HepG2 (cell line): Measurements from ENCODE around the gene FBXW5. TPM values are rescaled to one million over a fixed set of nuclear protein-coding genes. Genes with fewer than 3 reads are reported as not detected.

Source experiments
- AGO2 ChIP-seq: fragments of 200-400 bp; formaldehyde crosslinking; optimal IDR thresholded peaks from 2 replicates; pipeline ENCODE3; 2017; ENCODE audit warnings: mild to moderate bottlenecking, low read depth, low read length, moderate library complexity
- FLYWCH1 ChIP-seq: sonication (generic); formaldehyde crosslinking; IDR thresholded peaks from 2 replicates; pipeline ENCODE4 v1.8.1; 2023; ENCODE audit warnings: mild to moderate bottlenecking, missing genetic modification reagents
- FOXK2 ChIP-seq: fragments of 450-650 bp; IDR thresholded peaks from 2 replicates; pipeline ENCODE4 v1.6.1; 2016
- KMT2B ChIP-seq: IDR thresholded peaks from 2 replicates; pipeline ENCODE4 v1.6.1; 2016; ENCODE audit warnings: missing genetic modification reagents, missing compliant biosample characterization
- MZF1 ChIP-seq: sonication (generic); formaldehyde crosslinking; IDR thresholded peaks from 2 replicates; pipeline ENCODE4 v1.8.1; 2023; ENCODE audit warnings: mild to moderate bottlenecking, missing genetic modification reagents, borderline replicate concordance
- POLR2AphosphoS5 ChIP-seq: IDR thresholded peaks from 2 replicates; pipeline ENCODE4 v1.6.1; 2012; ENCODE audit warnings: low read depth, low read length
- RAD21 ChIP-seq: fragments of 450-650 bp; formaldehyde crosslinking; IDR thresholded peaks from 2 replicates; pipeline ENCODE4 v1.5.0; 2020; ENCODE audit warnings: mild to moderate bottlenecking
- TBL1XR1 ChIP-seq: fragments of 150-350 bp; IDR thresholded peaks from 2 replicates; pipeline ENCODE4 v1.6.1; 2014; ENCODE audit warnings: borderline replicate concordance, low read length; ENCODE audit not compliant: partially characterized antibody
- TMF1 ChIP-seq: sonication (generic); formaldehyde crosslinking; IDR thresholded peaks from 2 replicates; pipeline ENCODE4 v1.8.1; 2022; ENCODE audit warnings: low read depth, missing genetic modification reagents
- WIZ ChIP-seq: sonication (generic); formaldehyde crosslinking; IDR thresholded peaks from 2 replicates; pipeline ENCODE4 v1.5.1; 2020; ENCODE audit warnings: mild to moderate bottlenecking, missing genetic modification reagents
- YEATS4 ChIP-seq: sonication (generic); formaldehyde crosslinking; IDR thresholded peaks from 2 replicates; pipeline ENCODE4 v1.4.0; 2020; ENCODE audit warnings: missing genetic modification reagents, borderline replicate concordance
- ZFY ChIP-seq: sonication (generic); formaldehyde crosslinking; IDR thresholded peaks from 2 replicates; pipeline ENCODE4 v1.4.0; 2020; ENCODE audit warnings: missing genetic modification reagents
- ZNF138 ChIP-seq: sonication (generic); formaldehyde crosslinking; IDR thresholded peaks from 2 replicates; pipeline ENCODE4 v1.5.0; 2020; ENCODE audit warnings: mild to moderate bottlenecking, low read depth, missing genetic modification reagents
- ZNF34 ChIP-seq: sonication (generic); formaldehyde crosslinking; IDR thresholded peaks from 2 replicates; pipeline ENCODE4 v1.4.0; 2020; ENCODE audit warnings: mild to moderate bottlenecking, missing genetic modification reagents, borderline replicate concordance
- ZNF672 ChIP-seq: sonication (generic); formaldehyde crosslinking; IDR thresholded peaks from 2 replicates; pipeline ENCODE4 v1.8.1; 2022; ENCODE audit warnings: missing genetic modification reagents
- ZNF75D ChIP-seq: sonication (generic); formaldehyde crosslinking; IDR thresholded peaks from 2 replicates; pipeline ENCODE4 v1.8.1; 2023; ENCODE audit warnings: missing genetic modification reagents, mild to moderate bottlenecking, borderline replicate concordance
- ZNF766 ChIP-seq: sonication (generic); formaldehyde crosslinking; IDR thresholded peaks from 2 replicates; pipeline ENCODE4 v1.5.0; 2020; ENCODE audit warnings: missing genetic modification reagents, borderline replicate concordance
- ZNF776 ChIP-seq: sonication (generic); formaldehyde crosslinking; IDR thresholded peaks from 2 replicates; pipeline ENCODE4 v1.4.0; 2020; ENCODE audit warnings: mild to moderate bottlenecking, missing genetic modification reagents
- ZNF780A ChIP-seq: sonication (generic); formaldehyde crosslinking; IDR thresholded peaks from 2 replicates; pipeline ENCODE4 v1.8.0; 2022; ENCODE audit warnings: mild to moderate bottlenecking, missing genetic modification reagents, moderate library complexity
- ZNF790 ChIP-seq: sonication (generic); formaldehyde crosslinking; IDR thresholded peaks from 2 replicates; pipeline ENCODE4 v1.8.0; 2022; ENCODE audit warnings: missing genetic modification reagents, mild to moderate bottlenecking, borderline replicate concordance
- polyA plus RNA-seq, 8 experiments: library from polyadenylated mRNA; depleted of rRNA in 3 of 8; stranded (reverse) in 7 of 8; unstranded in 1 of 8; fragments of >200 nt; fragmentation: Illumina TruSeq in 4 of 8; extraction: Trizol in 4 of 8; gene quantifications; 2 replicates each; pipeline versions ENCODE4 v1.2.1 to v1.2.3, GENCODE V29; 2011 to 2016; ENCODE audit warnings: low read depth in 4 of 8, missing spikeins in 1 of 8, mixed read lengths in 1 of 8; ENCODE audit not compliant: insufficient read depth in 1 of 8
- total RNA-seq, 5 experiments: library from RNA; depleted of rRNA; stranded (reverse); fragments of >200 nt; fragmentation: Illumina TruSeq; extraction: Trizol; gene quantifications; 2 replicates each; pipeline ENCODE4 v1.2.3, GENCODE V29; 2016; ENCODE audit warnings: low read depth in 1 of 5
- TF ChIP-seq, protein P1 (sequence below): sonication (generic); formaldehyde crosslinking; conservative IDR thresholded peaks from 2 replicates; pipeline ENCODE4 v1.8.1; 2023; ENCODE audit warnings: missing genetic modification reagents
- TF ChIP-seq, protein P2 (sequence below): sonication (generic); formaldehyde crosslinking; IDR thresholded peaks from 2 replicates; pipeline ENCODE4 v1.5.0; 2020; ENCODE audit warnings: missing genetic modification reagents
- TF ChIP-seq, protein P3 (sequence below): sonication (generic); formaldehyde crosslinking; IDR thresholded peaks from 2 replicates; pipeline ENCODE4 v1.5.1; 2020; ENCODE audit warnings: mild to moderate bottlenecking, missing genetic modification reagents, moderate library complexity
- TF ChIP-seq, protein P4 (sequence below): sonication (generic); formaldehyde crosslinking; conservative IDR thresholded peaks from 2 replicates; pipeline ENCODE4 v1.4.0; 2020; ENCODE audit warnings: mild to moderate bottlenecking, missing genetic modification reagents, moderate library complexity

Gene FBXW5
- total and polyA plus RNA-seq, 2 of the 13 experiments (the other 11 are each of a cell fraction or from before 2014, with no cell fraction given), result 52.0 to 60.4 TPM

DNA sequence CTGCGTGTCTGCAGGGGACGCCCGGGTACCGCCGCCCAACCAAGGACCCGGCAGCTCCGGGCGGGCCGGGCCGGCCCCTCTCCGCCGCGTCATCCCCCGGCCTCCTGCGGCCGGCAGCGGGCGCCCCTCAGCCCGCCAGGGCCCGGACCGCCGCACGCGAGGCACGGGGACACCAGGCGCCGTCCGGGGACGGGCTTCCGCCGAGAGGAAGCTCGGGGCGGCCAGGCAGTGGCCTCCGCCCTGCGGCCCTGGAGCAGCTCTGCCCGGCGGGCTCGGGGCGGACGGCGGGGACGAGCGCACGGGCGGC lies 373 bp downstream of the FBXW5 start (continued):
- TF ChIP-seq ZNF790 (CRISPR knock-in tag), result no peak
- TF ChIP-seq ZNF75D (CRISPR knock-in tag), result no peak
- TF ChIP-seq, protein P1, sequence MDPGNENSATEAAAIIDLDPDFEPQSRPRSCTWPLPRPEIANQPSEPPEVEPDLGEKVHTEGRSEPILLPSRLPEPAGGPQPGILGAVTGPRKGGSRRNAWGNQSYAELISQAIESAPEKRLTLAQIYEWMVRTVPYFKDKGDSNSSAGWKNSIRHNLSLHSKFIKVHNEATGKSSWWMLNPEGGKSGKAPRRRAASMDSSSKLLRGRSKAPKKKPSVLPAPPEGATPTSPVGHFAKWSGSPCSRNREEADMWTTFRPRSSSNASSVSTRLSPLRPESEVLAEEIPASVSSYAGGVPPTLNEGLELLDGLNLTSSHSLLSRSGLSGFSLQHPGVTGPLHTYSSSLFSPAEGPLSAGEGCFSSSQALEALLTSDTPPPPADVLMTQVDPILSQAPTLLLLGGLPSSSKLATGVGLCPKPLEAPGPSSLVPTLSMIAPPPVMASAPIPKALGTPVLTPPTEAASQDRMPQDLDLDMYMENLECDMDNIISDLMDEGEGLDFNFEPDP (CRISPR knock-in tag), result 0 out of 2 replicates have a peak, but pooled peaks have one; percentile 78
- TF ChIP-seq FOXK2, result no peak
- TF ChIP-seq POLR2AphosphoS5, result no peak
- TF ChIP-seq, protein P2, sequence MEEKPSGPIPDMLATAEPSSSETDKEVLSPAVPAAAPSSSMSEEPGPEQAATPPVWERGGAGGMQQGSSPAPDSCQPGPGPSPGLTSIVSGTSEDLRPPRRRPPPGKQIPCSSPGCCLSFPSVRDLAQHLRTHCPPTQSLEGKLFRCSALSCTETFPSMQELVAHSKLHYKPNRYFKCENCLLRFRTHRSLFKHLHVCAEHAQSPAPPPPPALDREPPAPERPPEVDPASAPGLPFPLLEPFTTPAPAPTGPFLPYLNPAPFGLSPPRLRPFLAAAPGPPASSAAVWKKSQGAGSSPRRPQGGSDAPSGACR (CRISPR knock-in tag), result no peak
- TF ChIP-seq MZF1 (CRISPR knock-in tag), result no peak
- TF ChIP-seq ZNF780A (CRISPR knock-in tag), result no peak
- TF ChIP-seq YEATS4 (CRISPR knock-in tag), result 0 out of 2 replicates have a peak, but pooled peaks have one; percentile 52
- TF ChIP-seq RAD21 (CRISPR knock-in tag), result no peak
- 0 out of 2 replicates have a peak, but pooled peaks have one; percentile 45 for TF ChIP-seq TMF1 (CRISPR knock-in tag)
- 0 out of 2 replicates have a peak, but pooled peaks have one; percentile 26 for TF ChIP-seq FLYWCH1 (CRISPR knock-in tag)
- no peak for TF ChIP-seq ZNF766
- peak; percentile 47; the same call in 1 of the 2 replicates for TF ChIP-seq ZNF34 (CRISPR knock-in tag)
- TF ChIP-seq ZNF672 (CRISPR knock-in tag), result 0 out of 2 replicates have a peak, but pooled peaks have one; percentile 41
- TF ChIP-seq ZNF138, result 0 out of 2 replicates have a peak, but pooled peaks have one; percentile 21
- TF ChIP-seq, protein P3, sequence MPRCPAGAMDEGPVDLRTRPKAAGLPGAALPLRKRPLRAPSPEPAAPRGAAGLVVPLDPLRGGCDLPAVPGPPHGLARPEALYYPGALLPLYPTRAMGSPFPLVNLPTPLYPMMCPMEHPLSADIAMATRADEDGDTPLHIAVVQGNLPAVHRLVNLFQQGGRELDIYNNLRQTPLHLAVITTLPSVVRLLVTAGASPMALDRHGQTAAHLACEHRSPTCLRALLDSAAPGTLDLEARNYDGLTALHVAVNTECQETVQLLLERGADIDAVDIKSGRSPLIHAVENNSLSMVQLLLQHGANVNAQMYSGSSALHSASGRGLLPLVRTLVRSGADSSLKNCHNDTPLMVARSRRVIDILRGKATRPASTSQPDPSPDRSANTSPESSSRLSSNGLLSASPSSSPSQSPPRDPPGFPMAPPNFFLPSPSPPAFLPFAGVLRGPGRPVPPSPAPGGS (CRISPR knock-in tag), result peak; percentile 10; the same call in 1 of the 2 replicates
- TF ChIP-seq ZFY (CRISPR knock-in tag), result peak; percentile 87
- peak; percentile 50 for TF ChIP-seq AGO2
- no peak for TF ChIP-seq WIZ (CRISPR knock-in tag)
- TF ChIP-seq ZNF776, result no peak; the same call in 1 of the 2 replicates
- no peak for TF ChIP-seq KMT2B (CRISPR knock-in tag)
- TF ChIP-seq, protein P4, sequence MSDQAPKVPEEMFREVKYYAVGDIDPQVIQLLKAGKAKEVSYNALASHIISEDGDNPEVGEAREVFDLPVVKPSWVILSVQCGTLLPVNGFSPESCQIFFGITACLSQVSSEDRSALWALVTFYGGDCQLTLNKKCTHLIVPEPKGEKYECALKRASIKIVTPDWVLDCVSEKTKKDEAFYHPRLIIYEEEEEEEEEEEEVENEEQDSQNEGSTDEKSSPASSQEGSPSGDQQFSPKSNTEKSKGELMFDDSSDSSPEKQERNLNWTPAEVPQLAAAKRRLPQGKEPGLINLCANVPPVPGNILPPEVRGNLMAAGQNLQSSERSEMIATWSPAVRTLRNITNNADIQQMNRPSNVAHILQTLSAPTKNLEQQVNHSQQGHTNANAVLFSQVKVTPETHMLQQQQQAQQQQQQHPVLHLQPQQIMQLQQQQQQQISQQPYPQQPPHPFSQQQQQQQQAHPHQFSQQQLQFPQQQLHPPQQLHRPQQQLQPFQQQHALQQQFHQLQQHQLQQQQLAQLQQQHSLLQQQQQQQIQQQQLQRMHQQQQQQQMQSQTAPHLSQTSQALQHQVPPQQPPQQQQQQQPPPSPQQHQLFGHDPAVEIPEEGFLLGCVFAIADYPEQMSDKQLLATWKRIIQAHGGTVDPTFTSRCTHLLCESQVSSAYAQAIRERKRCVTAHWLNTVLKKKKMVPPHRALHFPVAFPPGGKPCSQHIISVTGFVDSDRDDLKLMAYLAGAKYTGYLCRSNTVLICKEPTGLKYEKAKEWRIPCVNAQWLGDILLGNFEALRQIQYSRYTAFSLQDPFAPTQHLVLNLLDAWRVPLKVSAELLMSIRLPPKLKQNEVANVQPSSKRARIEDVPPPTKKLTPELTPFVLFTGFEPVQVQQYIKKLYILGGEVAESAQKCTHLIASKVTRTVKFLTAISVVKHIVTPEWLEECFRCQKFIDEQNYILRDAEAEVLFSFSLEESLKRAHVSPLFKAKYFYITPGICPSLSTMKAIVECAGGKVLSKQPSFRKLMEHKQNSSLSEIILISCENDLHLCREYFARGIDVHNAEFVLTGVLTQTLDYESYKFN (CRISPR knock-in tag), result no peak
- no peak for TF ChIP-seq TBL1XR1
